ENCODE results near the gene ESRRG. TPM values are rescaled to one million over a fixed set of nuclear protein-coding genes. Genes with fewer than 3 reads are reported as not detected.

Gene ESRRG
- total RNA-seq, 1 experiment from 2014 or later = 0.44 TPM

DNA sequence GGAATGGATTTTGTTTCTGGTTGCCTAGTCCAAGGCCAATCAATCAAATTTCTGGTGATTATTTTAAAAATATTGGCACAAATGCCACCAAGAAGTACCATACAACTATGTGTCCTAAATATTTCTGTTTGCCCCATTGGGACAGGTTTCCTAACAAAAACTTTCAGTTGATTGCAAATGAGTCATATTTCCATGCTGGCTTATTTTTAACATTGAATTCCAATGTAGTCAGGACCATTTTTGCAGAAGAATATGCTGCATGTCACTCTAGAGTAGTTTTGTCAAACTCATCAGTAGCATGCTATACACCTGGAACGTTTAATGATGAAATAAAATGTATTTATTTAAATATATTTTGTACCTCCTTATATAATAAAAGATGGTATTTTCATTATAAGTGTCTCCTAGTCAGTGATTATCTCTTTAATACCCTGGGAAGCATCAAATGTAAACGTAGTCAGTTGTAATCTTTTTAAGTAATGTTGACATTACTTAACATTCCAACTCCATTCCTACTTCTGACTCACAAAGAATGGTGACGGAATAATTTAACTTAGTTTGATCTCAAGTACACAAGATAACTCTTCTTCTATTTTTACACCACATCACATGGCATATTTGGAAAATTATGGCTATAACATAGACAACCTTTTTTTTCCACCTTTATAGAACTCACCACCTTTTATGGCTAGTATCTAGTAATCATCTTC lies 261.0 kb downstream of the ESRRG start:
- DNase-seq = no peak
- Histone ChIP-seq H3K79me1 (ENCODE audit: insufficient read depth, low read depth, low read length, poor library complexity, severe bottlenecking) (no peaks in the 10 kb centered on the region), H2BK120ac (ENCODE audit: low read depth, low read length, poor library complexity, severe bottlenecking) (no peak overlapping the region), H3K4me2 (ENCODE audit: insufficient read depth, insufficient read length, low read length) (no peak overlapping the region), H3T11ph (ENCODE audit: low read length) (no peak overlapping the region), H4K5ac (ENCODE audit: insufficient read length, low read depth, low read length) (no peak overlapping the region), H2AK5ac (ENCODE audit: insufficient read length, low read length) (no peak overlapping the region), H3K9me3 (ENCODE audit: control insufficient read depth, low read depth, low read length) (no peaks in the 10 kb centered on the region), H4K20me1 (ENCODE audit: control insufficient read depth, insufficient read depth, insufficient read length) (no peaks in the 10 kb centered on the region), H2BK12ac (ENCODE audit: insufficient read length, low read depth, low read length) (no peak overlapping the region), H2BK20ac (ENCODE audit: low read depth, low read length, poor library complexity, severe bottlenecking) (no peak overlapping the region), H3K14ac (ENCODE audit: insufficient read depth, low read length) (no peak overlapping the region), H3K23me2 (ENCODE audit: insufficient read length, low read depth, low read length, poor library complexity, severe bottlenecking) (no peaks in the 10 kb centered on the region), H3K27me3 (ENCODE audit: insufficient read depth, low read length) (no peaks in the 10 kb centered on the region), H3K4ac (ENCODE audit: low read depth, low read length) (no peak overlapping the region), H3K27ac (ENCODE audit: insufficient read length, low read depth, low read length) (no peak overlapping the region), H2BK5ac (ENCODE audit: insufficient read length, low read length) (no peak overlapping the region), H2AFZ (ENCODE audit: low read length) (no peak overlapping the region), H2BK15ac (ENCODE audit: low read depth, low read length) (no peak overlapping the region), H3K4me1 (ENCODE audit: insufficient read depth, low read length) (no peaks in the 10 kb centered on the region), H4K91ac (ENCODE audit: insufficient read length, low read depth, low read length) (no peak overlapping the region), H3K79me2 (ENCODE audit: insufficient read depth, low read length) (no peaks in the 10 kb centered on the region), H3K56ac (ENCODE audit: insufficient read length, low read depth, low read length) (no peak overlapping the region), H4K8ac (replicated peaks; ENCODE audit: insufficient read length, low read depth, low read length) (no peak overlapping the region), H3K23ac (ENCODE audit: insufficient read length, low read depth, low read length) (no peak overlapping the region), H3K18ac (ENCODE audit: insufficient read length, low read depth, low read length) (no peak overlapping the region), H3K9ac (ENCODE audit: extremely low read depth, insufficient read length, low read length) (no peak overlapping the region)
- Mint-ChIP-seq H3K4me3 (no peak overlapping the region), H3K27ac (no peak overlapping the region), H3K27me3 (ENCODE audit: low read depth) (no peaks in the 10 kb centered on the region), H3K9me3 (no peaks in the 10 kb centered on the region), H3K4me1 (peaks cover 12 to 13% of the 10 kb centered on the region in 2 experiments), H3K36me3 (ENCODE audit: insufficient read depth in 1 of 3, low read depth in 3 of 3) (no peaks in the 10 kb centered on the region)
- TF ChIP-seq CTCF (conservative IDR thresholded peaks at IDR 0.05) = no peak
- no CpG with 5 or more reads among the region's 3 CpGs for WGBS (ENCODE audit: extremely low coverage, insufficient read length, low lambda C conversion rate)

All from H9 (cell line).